Fibroblast of mammary gland (primary cell): ENCODE measurements around the gene FERMT3.
A peak's percentile ranks its signal among the peaks of the same experiment; 100 is the strongest.

ENCODE experiments used
- DNase-seq: peaks from one replicate; pipeline ENCODE4 v3.0.0-alpha.2; 2010; ENCODE audit warnings: low read depth
- H3K4me3 ChIP-seq: 2 replicates; pipeline ENCODE4 v1.5.1; 2011; ENCODE audit warnings: low read depth, mild to moderate bottlenecking, low read length, moderate library complexity; ENCODE audit not compliant: control insufficient read depth
- CTCF ChIP-seq: conservative IDR thresholded peaks from 2 replicates; pipeline ENCODE4 v1.5.1; 2011; ENCODE audit warnings: low read depth, low read length, inconsistent platforms; ENCODE audit not compliant: control insufficient read depth, insufficient read depth

Gene FERMT3

GRCh38 chr11:64240435-64241240 is 34.1 kb downstream of the FERMT3 start, which contains the start of gene FKBP2:
TSS of gene FKBP2 (plus strand) at chr11:64241095. CDS start at chr11:64242388, 1,293 bp downstream.
- peak; percentile 94 for DNase-seq
- peak within 1 kb of the TSS; percentile 77 for H3K4me3 ChIP-seq
- TF ChIP-seq CTCF: no peak

GRCh38 chr11:64241241-64241490 is 34.6 kb downstream of the FERMT3 start:
- peak; percentile 99 for DNase-seq

GRCh38 chr11:64241491-64242374 is 35.2 kb downstream of the FERMT3 start:
- peak overlapping the region; percentile 77 for H3K4me3 ChIP-seq
- peak; percentile 28 for DNase-seq
- no peak for TF ChIP-seq CTCF

More at GRCh38 chr11:64241241-64241490, 34.6 kb downstream of the FERMT3 start:
- no peak for TF ChIP-seq CTCF
- H3K4me3 ChIP-seq: peak overlapping the region; percentile 77

GRCh38 chr11:64243236-64243854 is 36.8 kb downstream of the FERMT3 start:
- TF ChIP-seq CTCF: no peak
- DNase-seq: no peak
- no peak overlapping the region for H3K4me3 ChIP-seq

GRCh38 chr11:64244107-64244506 is 37.6 kb downstream of the FERMT3 start:
- TF ChIP-seq CTCF: no peak
- DNase-seq: no peak
- no peak overlapping the region for H3K4me3 ChIP-seq

GRCh38 chr11:64244966-64245365 is 38.4 kb downstream of the FERMT3 start:
- H3K4me3 ChIP-seq: peak overlapping the region; percentile 98
- no peak for DNase-seq
- no peak for TF ChIP-seq CTCF
